SK-N-MC (cell line): Measurements from ENCODE around the gene CYP4A22.

Experiments
- FOXP2 ChIP-seq: optimal IDR thresholded peaks from 2 replicates; pipeline ENCODE3; 2011; ENCODE audit warnings: mild to moderate bottlenecking, moderate library complexity; ENCODE audit not compliant: insufficient read depth; ENCODE audit errors: extremely low read length, control extremely low read depth
- POLR2AphosphoS5 ChIP-seq: IDR thresholded peaks from 2 replicates; pipeline ENCODE4 v1.6.1; 2012; ENCODE audit warnings: mild to moderate bottlenecking, low read depth, low read length, borderline replicate concordance

GRCh38 chr1:47174656-47175020, 37.4 kb downstream of the CYP4A22 start:
- TF ChIP-seq POLR2AphosphoS5 (no peak), FOXP2 (no peak)
